Adrenal gland (tissue), 5 donors: ENCODE data around the gene MRPL55.

Experiments
- CTCF ChIP-seq, 6 experiments: fragments of 450-650 bp in 4 of 6; fragments of 200-600 bp in 2 of 6; sonication (generic) in 1 of 6; IDR thresholded peaks; 1 replicate in 5 of 6; 2 replicates in 1 of 6; pipeline versions ENCODE4 v1.5.1 to v1.8.0; 2016 to 2021; ENCODE audit warnings: antibody characterized with exemption in 6 of 6, mild to moderate bottlenecking in 2 of 6, moderate library complexity in 1 of 6
- POLR2A ChIP-seq, 2 donors: fragments of 450-650 bp; IDR thresholded peaks; one replicate each; pipeline ENCODE4 v1.6.1; 2017; ENCODE audit warnings: antibody characterized with exemption in 2 of 2, mild to moderate bottlenecking in 2 of 2, moderate library complexity in 1 of 2
- donor health status: DM: no; HTN: no; CAD: no.

- TF ChIP-seq POLR2A (IDR thresholded peaks at IDR 0.05) (no peak), CTCF (IDR thresholded peaks at IDR 0.05) (no peak)
Measured at GRCh38 chr1:228064296-228064695, 44.8 kb downstream of the MRPL55 start.
